Endothelial cell of umbilical vein (primary cell): ENCODE data around the gene HBEGF. TPM values are rescaled to one million over a fixed set of nuclear protein-coding genes. Genes with fewer than 3 reads are reported as not detected.

ENCODE experiments used
- BruUV-seq: library from RNA; stranded (reverse); fragments of 400-500 nt; replicated peaks from 2 replicates; lab custom pipeline; 2021; lab: Mats Ljungman, UMichigan
- CTCF ChIA-PET: fragments of 300-600, 350-600 bp; sonication (Branson Sonifier 250); formaldehyde crosslinking; loops from one replicate; lab custom pipeline; 2021; ENCODE audit warnings: antibody characterized with exemption, inconsistent platforms; lab: Charles Lee
- POLR2A ChIA-PET: fragments of 300-600, 350-600 bp; sonication (Branson Sonifier 250); formaldehyde crosslinking; loops from one replicate; lab custom pipeline; 2021; ENCODE audit warnings: antibody characterized with exemption, inconsistent platforms; lab: Charles Lee
- DNase-seq: peaks from one replicate; pipeline ENCODE4 v3.0.0-alpha.2; 2011; ENCODE audit warnings: low read depth, low spot score
- FAIRE-seq: peaks from 2 replicates; lab custom pipeline; 2011; peaks lifted over from hg19 to GRCh38; lab: Jason Lieb, UNC
- H2AFZ ChIP-seq: 2 replicates; pipeline ENCODE4 v1.6.0; 2012; ENCODE audit warnings: low read depth, low read length, control low read depth, inconsistent platforms
- H3K27ac ChIP-seq: 2 replicates; pipeline ENCODE4 v1.5.1; 2011; ENCODE audit warnings: low read depth, mild to moderate bottlenecking, control low read depth, low read length, moderate library complexity; ENCODE audit not compliant: insufficient read depth
- H3K27me3 ChIP-seq, 2 experiments: 2 replicates each; pipeline versions ENCODE4 v1.6.0 to v1.6.1; 2011; ENCODE audit warnings: low read length in 2 of 2, mixed read lengths in 1 of 2; ENCODE audit not compliant: control insufficient read depth in 2 of 2, insufficient read depth in 2 of 2
- H3K36me3 ChIP-seq, 2 experiments: 2 replicates in 1 of 2; 3 replicates in 1 of 2; pipeline ENCODE4 v1.5.1; 2011; ENCODE audit warnings: low read length in 2 of 2, mild to moderate bottlenecking in 1 of 2, moderate library complexity in 1 of 2; ENCODE audit not compliant: control insufficient read depth in 2 of 2, insufficient read depth in 2 of 2; ENCODE audit errors: extremely low read depth in 1 of 2
- H3K4me1 ChIP-seq: 3 replicates; pipeline ENCODE4 v1.5.1; 2011; ENCODE audit warnings: mild to moderate bottlenecking, low read length; ENCODE audit not compliant: control insufficient read depth, insufficient read depth; ENCODE audit errors: extremely low read depth
- H3K4me2 ChIP-seq: 2 replicates; pipeline ENCODE4 v1.6.1; 2011; ENCODE audit warnings: low read length, control low read depth, mixed read lengths; ENCODE audit not compliant: insufficient read depth
- H3K4me3 ChIP-seq, 3 experiments: fragments of 200-600 bp in 1 of 3; sonication (generic), shearing (Covaris generic) in 1 of 3; replicated peaks in 1 of 3; 2 replicates each; pipeline ENCODE4 v1.5.1; 2011 to 2016; ENCODE audit warnings: control low read depth in 3 of 3, low read length in 3 of 3, mild to moderate bottlenecking in 2 of 3, inconsistent platforms in 1 of 3, low read depth in 1 of 3, moderate library complexity in 1 of 3; ENCODE audit not compliant: insufficient read depth in 1 of 3
- H3K79me2 ChIP-seq: 2 replicates; pipeline ENCODE4 v1.6.0; 2012; ENCODE audit warnings: low read length, inconsistent platforms; ENCODE audit not compliant: control insufficient read depth, insufficient read depth
- H3K9ac ChIP-seq: replicated peaks from 2 replicates; pipeline ENCODE3; 2011; ENCODE audit warnings: low read length, control low read depth; ENCODE audit not compliant: insufficient read depth; ENCODE audit errors: extremely low read depth
- H3K9me1 ChIP-seq: replicated peaks from 3 replicates; pipeline ENCODE4 v1.6.0; 2011; ENCODE audit warnings: mild to moderate bottlenecking, low read length; ENCODE audit not compliant: control insufficient read depth, insufficient read depth; ENCODE audit errors: extremely low read depth
- H3K9me3 ChIP-seq: replicated peaks from 2 replicates; pipeline ENCODE4 v1.5.1; 2012; ENCODE audit warnings: low read length, inconsistent platforms; ENCODE audit not compliant: control insufficient read depth, insufficient read depth
- H4K20me1 ChIP-seq: replicated peaks from 2 replicates; pipeline ENCODE3; 2011; ENCODE audit warnings: mild to moderate bottlenecking, low read length; ENCODE audit not compliant: control insufficient read depth, insufficient read depth; ENCODE audit errors: extremely low read depth
- EZH2 ChIP-seq: IDR thresholded peaks from 2 replicates; pipeline ENCODE4 v1.6.1; 2012; ENCODE audit warnings: borderline replicate concordance, low read depth, mild to moderate bottlenecking, moderate library complexity, low read length, inconsistent platforms; ENCODE audit not compliant: severe bottlenecking
- FOS ChIP-seq: IDR thresholded peaks from 2 replicates; pipeline ENCODE4 v1.6.1; 2011; ENCODE audit warnings: mild to moderate bottlenecking, low read length, moderate library complexity, borderline replicate concordance; ENCODE audit not compliant: insufficient read depth
- JUN ChIP-seq: IDR thresholded peaks from 2 replicates; pipeline ENCODE4 v1.6.1; 2011; ENCODE audit warnings: borderline replicate concordance, low read depth; ENCODE audit not compliant: insufficient read length, insufficient read depth
- POLR2AphosphoS5 ChIP-seq: IDR thresholded peaks from 2 replicates; pipeline ENCODE4 v1.6.1; 2012; ENCODE audit warnings: low read depth, mild to moderate bottlenecking, control low read depth, low read length, moderate library complexity; ENCODE audit not compliant: insufficient read depth
- dilution Hi-C: fragments of 300-500 bp; cut with MboI; formaldehyde crosslinking; loops from one replicate; pipeline ENCODE4 v1.15.0; 2019; ENCODE audit warnings: low sequenced_read_pairs; ENCODE audit not compliant: extremely low pct_ligation_motif_present
- intact Hi-C: fragments of 100-400 bp; cut with micrococcal nuclease; formaldehyde crosslinking; loops from one replicate; pipeline ENCODE4 v1.10.0; 2022
- polyA plus RNA-seq, 4 experiments: library from polyadenylated mRNA; depleted of rRNA in 3 of 4; stranded (reverse) in 3 of 4; unstranded in 1 of 4; fragments of >200 nt; gene quantifications; 2 replicates each; pipeline versions ENCODE4 v1.2.1 to v1.2.3, GENCODE V29; 2011 to 2012; ENCODE audit warnings: missing spikeins in 1 of 4
- total RNA-seq: library from RNA; stranded (reverse); gene quantifications from 2 replicates; pipeline ENCODE4 v1.2.3, GENCODE V29; 2021
- TF ChIP-seq, protein P1 (sequence below), 2 donors: IDR thresholded peaks; 1 replicate in 1 of 2; 2 replicates in 1 of 2; pipeline ENCODE4 v1.5.1; 2011; ENCODE audit warnings: low read length in 2 of 2, mild to moderate bottlenecking in 2 of 2, moderate library complexity in 2 of 2, control low read depth in 1 of 2, inconsistent platforms in 1 of 2, low read depth in 1 of 2; ENCODE audit not compliant: insufficient read depth in 1 of 2; ENCODE audit errors: extremely low read depth in 1 of 2

HBEGF gene
- total and polyA plus RNA-seq, 2 donors (not counting 3 experiments of a cell fraction or from before 2014, with no cell fraction given) = 33.2 to 79.8 TPM

DNA sequence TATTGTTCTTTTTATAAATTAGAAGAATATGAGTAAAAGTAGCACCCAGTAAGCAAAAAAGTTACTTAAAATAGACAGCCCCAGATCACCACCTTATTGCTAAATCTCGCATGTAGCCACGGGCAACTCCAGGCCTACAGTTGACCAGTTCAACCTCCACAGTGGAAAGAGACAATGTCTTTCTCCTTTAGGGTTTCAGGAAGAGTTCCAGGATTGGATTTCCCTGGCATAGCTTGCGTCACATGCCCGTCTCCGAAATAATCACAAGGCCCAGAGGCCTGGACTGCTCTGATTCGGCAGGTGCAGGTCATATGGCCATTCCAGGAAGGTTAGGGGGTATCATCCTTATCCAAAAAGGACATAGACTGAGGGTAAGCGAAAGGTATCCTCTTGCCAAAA lies 33.6 kb downstream of the HBEGF start:
- Histone ChIP-seq H3K27me3 (no peaks in the 10 kb centered on the region), H3K79me2 (no peaks in the 10 kb centered on the region), H3K4me1 (peaks cover 40% of the 10 kb centered on the region), H3K9ac (peak overlapping the region; percentile 88), H3K36me3 (no peaks in the 10 kb centered on the region), H3K27ac (peak overlapping the region; percentile 98), H3K9me1 (no peaks in the 10 kb centered on the region), H3K4me2 (peak overlapping the region; percentile 79), H4K20me1 (no peaks in the 10 kb centered on the region), H3K9me3 (no peaks in the 10 kb centered on the region), H3K4me3 (no peak overlapping the region), H2AFZ (peak overlapping the region; percentile 60)
- FAIRE-seq = no peak
- ChIA-PET CTCF (interaction anchor here (0.8 to 3.6 kb wide), 12 partner anchors 10 to 73 kb away, joined by 3 to 41 read pairs (median 4); partner anchors contain the start of genes HBEGF and PFDN1), POLR2A (interaction anchor here (0.8 to 4.3 kb wide), 8 partner anchors 9 to 67 kb away, joined by 3 to 33 read pairs (median 5); partner anchors contain the start of genes HBEGF and PFDN1)
- TF ChIP-seq FOS (no peak), EZH2 (no peak), POLR2AphosphoS5 (no peak), JUN (no peak)
- TF ChIP-seq, protein P1, sequence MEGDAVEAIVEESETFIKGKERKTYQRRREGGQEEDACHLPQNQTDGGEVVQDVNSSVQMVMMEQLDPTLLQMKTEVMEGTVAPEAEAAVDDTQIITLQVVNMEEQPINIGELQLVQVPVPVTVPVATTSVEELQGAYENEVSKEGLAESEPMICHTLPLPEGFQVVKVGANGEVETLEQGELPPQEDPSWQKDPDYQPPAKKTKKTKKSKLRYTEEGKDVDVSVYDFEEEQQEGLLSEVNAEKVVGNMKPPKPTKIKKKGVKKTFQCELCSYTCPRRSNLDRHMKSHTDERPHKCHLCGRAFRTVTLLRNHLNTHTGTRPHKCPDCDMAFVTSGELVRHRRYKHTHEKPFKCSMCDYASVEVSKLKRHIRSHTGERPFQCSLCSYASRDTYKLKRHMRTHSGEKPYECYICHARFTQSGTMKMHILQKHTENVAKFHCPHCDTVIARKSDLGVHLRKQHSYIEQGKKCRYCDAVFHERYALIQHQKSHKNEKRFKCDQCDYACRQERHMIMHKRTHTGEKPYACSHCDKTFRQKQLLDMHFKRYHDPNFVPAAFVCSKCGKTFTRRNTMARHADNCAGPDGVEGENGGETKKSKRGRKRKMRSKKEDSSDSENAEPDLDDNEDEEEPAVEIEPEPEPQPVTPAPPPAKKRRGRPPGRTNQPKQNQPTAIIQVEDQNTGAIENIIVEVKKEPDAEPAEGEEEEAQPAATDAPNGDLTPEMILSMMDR (IDR thresholded peaks at IDR 0.05; ENCODE audit: extremely low read depth in 1 of 2, insufficient read depth in 1 of 2, low read depth in 1 of 2, low read length in 2 of 2) = no peak
- intact Hi-C loops (loop anchor here (1.0 kb wide), 9 partner anchors 11 to 66 kb away; partner anchors contain the start of gene HBEGF), dilution Hi-C loops (no loop called here)
- no TSS peak for BruUV-seq
- DNase-seq = no peak
